Left lung (tissue), 10 donors: ENCODE results near the gene PIN1. TPM values are rescaled to one million over a fixed set of nuclear protein-coding genes. Genes with fewer than 3 reads are reported as not detected.

Experiments used
- ATAC-seq: fragments of 200-7000 bp; cut with Tn5 transposase; one replicate; pipeline ENCODE4 v1.9.1; 2020; ENCODE audit warnings: moderate library complexity
- DNase-seq, 4 donors: peaks; one replicate each; pipeline ENCODE4 v3.0.0-alpha.2; 2013 to 2020
- H3K27ac ChIP-seq, 2 donors: fragments of 200-600 bp; sonication (generic) in 1 of 2; one replicate each; pipeline versions ENCODE4 v1.5.0 to v1.8.0; 2020 to 2021
- H3K27me3 ChIP-seq, 2 donors: fragments of 200-600 bp; sonication (generic) in 1 of 2; one replicate each; pipeline versions ENCODE4 v1.5.0 to v1.8.0; 2020 to 2021
- H3K36me3 ChIP-seq, 2 donors: fragments of 200-600 bp; sonication (generic) in 1 of 2; one replicate each; pipeline versions ENCODE4 v1.5.0 to v1.8.0; 2020 to 2021
- H3K4me1 ChIP-seq, 2 donors: fragments of 200-600 bp; one replicate each; pipeline ENCODE4 v1.8.0; 2021
- H3K4me3 ChIP-seq, 2 donors: fragments of 200-600 bp; sonication (generic) in 1 of 2; one replicate each; pipeline versions ENCODE4 v1.5.0 to v1.8.0; 2020 to 2021; ENCODE audit warnings: mild to moderate bottlenecking in 1 of 2
- H3K9me3 ChIP-seq, 2 donors: fragments of 200-600 bp; sonication (generic) in 1 of 2; one replicate each; pipeline versions ENCODE4 v1.5.0 to v1.8.0; 2020 to 2021
- CTCF ChIP-seq, 2 donors: fragments of 200-600 bp; sonication (generic) in 1 of 2; IDR thresholded peaks; one replicate each; pipeline versions ENCODE4 v1.5.0 to v1.8.0; 2021; ENCODE audit warnings: antibody characterized with exemption in 2 of 2
- intact Hi-C, 2 donors: fragments of 100-400 bp; cut with DNase I; formaldehyde crosslinking; loops; one replicate each; pipeline versions ENCODE4 v1.11.2 to v1.14.2; 2022
- polyA plus RNA-seq, 6 donors: library from polyadenylated mRNA; unstranded; fragments of 120-200 nt; gene quantifications; one replicate each; pipeline ENCODE4 v1.2.1, GENCODE V29; 2013; ENCODE audit not compliant: insufficient read length in 6 of 6
- total RNA-seq, 2 donors: library from RNA; stranded (reverse); fragmentation: NEBNext Ultra II Directional; extraction: Animal tissue kit (Norgen Biotek cat#: 25700); gene quantifications; one replicate each; pipeline ENCODE4 v1.2.1, GENCODE V29; 2021
- donor health status: DM: no; HTN: yes; CAD: no.
- donor health status: DM: no; HTN: no; CAD: no.

PIN1 gene
- total and polyA plus RNA-seq, 8 donors = 43.1 to 67.2 (median 56.6) TPM

GRCh38 chr19:9891609-9892373, 56.7 kb downstream of the PIN1 start:
- no peaks in the 10 kb centered on the region for H3K27me3 ChIP-seq
- no peak overlapping the region for H3K27ac ChIP-seq
- no peak for TF ChIP-seq CTCF (IDR thresholded peaks at IDR 0.05)
- H3K9me3 ChIP-seq = no peaks in the 10 kb centered on the region
- H3K4me3 ChIP-seq = no peak overlapping the region
- DNase-seq = no peak
- H3K36me3 ChIP-seq = no peaks in the 10 kb centered on the region
- no peaks in the 10 kb centered on the region for H3K4me1 ChIP-seq
- ATAC-seq = no peak
- intact Hi-C loops = no loop called here

Other genes starting within 250 kb of the PIN1 start
- 10 to 100 TPM; 40.1 to 43.9 TPM for gene ZNF561, start 214.1 kb upstream of the PIN1 start, total RNA-seq
- 10 to 100 TPM; 53.3 to 73.4 (median 63.1) TPM for gene ZNF561, start 214.1 kb upstream of the PIN1 start, polyA plus RNA-seq
- gene ZNF562, start 160.2 kb upstream of the PIN1 start, total RNA-seq = 10 to 100 TPM; 33.7 to 36.4 TPM
- 10 to 100 TPM; 25.4 to 27.8 (median 27.3) TPM for gene ZNF562, start 160.2 kb upstream of the PIN1 start, polyA plus RNA-seq
- 10 to 100 TPM; 13.2 to 13.3 TPM for gene ZNF846, start 66.6 kb upstream of the PIN1 start, total RNA-seq
- 10 to 100 TPM; 32.2 to 46.2 (median 39.5) TPM for gene ZNF846, start 66.6 kb upstream of the PIN1 start, polyA plus RNA-seq
- 10 to 100 TPM; 22.3 to 23.5 TPM for gene FBXL12, start 16.2 kb upstream of the PIN1 start, total RNA-seq
- 10 to 100 TPM; 32.3 to 40.5 (median 35.6) TPM for gene FBXL12, start 16.2 kb upstream of the PIN1 start, polyA plus RNA-seq
- gene UBL5, start 7.4 kb upstream of the PIN1 start, total RNA-seq = 100 to 1,000 TPM; 260 to 301 TPM
- 100 to 1,000 TPM; 220 to 251 (median 235) TPM for gene UBL5, start 7.4 kb upstream of the PIN1 start, polyA plus RNA-seq
- 10 to 100 TPM in 1 of 2 donors, 1 to 10 TPM in 1; 7.6 to 10.4 TPM for gene OLFM2, start 101.2 kb downstream of the PIN1 start, total RNA-seq
- 10 to 100 TPM; 25.1 to 33.9 (median 29.8) TPM for gene OLFM2, start 101.2 kb downstream of the PIN1 start, polyA plus RNA-seq
- gene COL5A3, start 175.2 kb downstream of the PIN1 start, total RNA-seq = 10 to 100 TPM; 15.9 to 21.9 TPM
- gene COL5A3, start 175.2 kb downstream of the PIN1 start, polyA plus RNA-seq = 1 to 10 TPM; 4.5 to 8.0 (median 5.4) TPM
- gene RDH8, start 178.2 kb downstream of the PIN1 start, total RNA-seq = not detected
- gene RDH8, start 178.2 kb downstream of the PIN1 start, polyA plus RNA-seq = not detected